Fibroblast of skin of right quadriceps (primary cell): Measurements from ENCODE around the gene UBE2L6.
"Not testable (repeated sequence)": the region's sequence is repeated elsewhere in the genome, so short reads cannot be mapped to it uniquely, and the experiment has no call there.

Experiments used
- DNase-seq: peaks from one replicate; pipeline ENCODE4 v3.0.0-alpha.2; 2013

UBE2L6 gene

DNA sequence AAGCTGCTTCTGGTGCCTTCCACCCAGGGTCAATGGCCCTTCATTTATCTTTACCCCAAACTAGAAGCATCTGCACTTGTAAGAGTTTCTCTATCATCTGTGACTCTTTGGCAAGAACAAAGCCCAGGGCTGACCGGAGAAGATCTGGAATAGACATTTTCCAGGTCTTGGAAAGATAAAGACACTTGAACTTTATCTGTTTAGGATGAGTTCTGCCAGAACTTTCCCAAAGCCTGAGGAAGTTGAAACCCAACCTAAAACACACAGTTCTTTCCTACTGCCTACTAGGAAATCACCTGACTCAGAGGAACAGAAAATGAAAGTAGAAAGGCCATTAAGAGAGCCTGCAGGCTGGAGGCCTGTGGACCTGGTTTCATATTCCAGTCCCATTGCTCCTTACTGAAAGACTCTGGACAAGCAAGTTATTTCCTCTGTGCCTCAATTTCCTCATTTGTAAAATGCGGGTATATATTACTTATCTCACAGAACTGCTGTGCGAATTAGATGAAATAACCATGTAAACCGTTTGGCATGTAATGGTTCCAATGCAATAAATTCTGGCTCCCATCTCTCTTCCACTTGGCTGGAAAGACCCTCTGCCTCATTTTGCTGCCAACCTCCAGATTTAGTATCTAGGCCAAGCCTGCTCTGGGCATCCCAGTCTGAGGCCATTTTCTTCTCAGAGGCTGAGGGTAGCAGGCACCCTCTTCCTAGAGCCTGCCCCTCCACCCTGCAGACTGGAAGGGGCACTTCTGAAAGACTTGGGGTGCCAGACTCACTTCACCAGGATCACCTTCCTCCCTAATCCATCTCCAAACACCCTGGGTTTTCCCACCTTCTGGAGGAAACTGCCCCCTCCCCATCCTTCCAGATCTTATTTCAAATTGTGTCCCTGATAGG lies 1.2 kb downstream of the UBE2L6 start:
- peak; percentile 6 for DNase-seq

DNA sequence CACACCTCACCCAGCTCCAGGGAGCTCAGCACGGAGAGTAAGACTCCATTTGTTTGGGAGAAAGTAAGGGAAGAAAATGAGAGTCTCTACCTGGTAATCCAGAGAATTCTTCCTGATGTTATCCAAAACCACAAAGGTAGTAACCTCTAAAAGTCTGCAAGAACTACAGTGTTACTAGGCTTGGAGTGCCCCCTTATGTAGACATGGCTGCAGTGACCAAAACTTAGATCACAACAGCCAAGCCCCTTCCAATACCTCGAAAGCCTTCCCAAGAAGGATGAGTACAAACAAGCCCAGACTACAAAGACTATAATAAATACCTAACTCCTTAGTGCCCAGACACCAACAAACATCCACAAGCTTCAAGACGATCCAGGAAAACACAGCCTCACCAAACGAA lies 4.9 kb downstream of the UBE2L6 start:
- DNase-seq = no peak

DNA sequence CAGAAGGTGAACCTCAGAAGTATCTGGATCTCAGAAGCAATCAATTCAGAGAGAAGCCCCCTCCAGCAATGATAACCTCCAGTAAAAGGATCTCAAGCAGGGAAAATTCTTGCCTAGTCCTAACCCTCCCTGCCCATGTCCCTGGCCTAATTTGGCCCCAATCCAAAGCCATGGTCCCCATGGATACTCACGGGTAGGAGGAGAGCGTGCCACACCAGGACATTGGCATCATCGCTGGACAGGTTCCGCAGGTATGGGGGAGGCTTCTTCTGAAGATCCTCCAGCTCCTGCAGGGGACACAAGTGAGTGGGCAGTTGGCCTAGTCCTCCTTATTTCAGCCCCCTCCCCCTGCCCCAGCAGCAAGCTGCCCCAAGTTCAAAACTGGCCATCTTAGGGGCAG lies 7.3 kb downstream of the UBE2L6 start:
- no peak for DNase-seq

DNA sequence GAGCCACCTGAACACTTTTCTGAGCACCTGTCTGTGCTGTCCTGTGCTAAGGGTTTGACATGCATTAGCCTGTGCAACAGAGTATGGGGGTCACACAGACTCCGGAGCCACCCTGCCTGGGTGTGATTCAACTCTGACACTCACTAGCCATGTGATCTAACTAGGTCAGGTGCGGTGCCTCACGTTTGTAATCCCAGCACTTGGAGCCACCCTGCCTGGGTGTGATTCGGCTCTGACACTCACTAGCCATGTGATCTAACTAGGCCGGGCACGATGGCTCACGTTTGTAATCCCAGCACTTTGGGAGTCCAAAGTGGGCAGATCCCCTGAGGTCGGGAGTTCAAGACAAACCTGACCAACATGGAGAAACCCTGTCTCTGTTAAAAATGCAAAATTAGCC lies 11.4 kb downstream of the UBE2L6 start:
- DNase-seq = no peak

DNA sequence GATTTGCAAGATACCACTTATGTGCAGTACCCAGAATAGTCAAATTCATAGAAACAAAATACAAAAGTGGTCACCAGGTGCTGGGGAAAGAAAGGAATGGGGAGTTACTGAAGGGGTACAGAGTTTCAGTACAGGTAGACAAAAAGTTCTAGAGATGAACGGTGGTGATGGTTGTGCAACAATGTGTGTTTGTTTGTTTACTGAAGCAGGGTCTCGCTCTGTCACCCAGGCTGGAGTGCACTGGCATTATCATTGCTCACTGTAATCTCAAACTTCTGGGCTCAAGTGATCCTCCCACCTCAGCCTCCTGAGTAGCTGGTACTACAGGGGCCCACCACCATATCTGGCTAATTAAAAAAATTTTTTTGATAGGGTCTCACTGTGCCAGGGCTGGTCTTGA lies 12.1 kb downstream of the UBE2L6 start:
- DNase-seq = no peak

DNA sequence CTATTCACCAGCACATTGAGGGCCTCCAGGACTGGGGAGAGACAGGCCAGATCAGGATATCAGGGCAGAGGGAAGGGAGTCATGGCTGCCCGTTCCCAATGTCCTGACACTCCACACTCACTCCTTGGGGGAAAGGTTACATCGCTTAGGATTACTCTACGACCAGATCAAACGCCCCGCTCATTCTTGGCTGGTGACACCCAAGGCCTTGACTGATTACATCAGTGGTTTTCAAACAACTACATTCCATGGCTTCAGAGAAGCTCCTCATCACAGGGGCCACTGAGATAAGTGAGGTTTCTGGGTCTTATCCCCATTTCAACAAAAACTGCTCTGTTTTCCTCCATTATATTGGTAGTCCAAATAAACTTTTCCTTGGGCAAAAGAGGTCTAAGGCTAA lies 15.0 kb downstream of the UBE2L6 start:
- DNase-seq = no peak

DNA sequence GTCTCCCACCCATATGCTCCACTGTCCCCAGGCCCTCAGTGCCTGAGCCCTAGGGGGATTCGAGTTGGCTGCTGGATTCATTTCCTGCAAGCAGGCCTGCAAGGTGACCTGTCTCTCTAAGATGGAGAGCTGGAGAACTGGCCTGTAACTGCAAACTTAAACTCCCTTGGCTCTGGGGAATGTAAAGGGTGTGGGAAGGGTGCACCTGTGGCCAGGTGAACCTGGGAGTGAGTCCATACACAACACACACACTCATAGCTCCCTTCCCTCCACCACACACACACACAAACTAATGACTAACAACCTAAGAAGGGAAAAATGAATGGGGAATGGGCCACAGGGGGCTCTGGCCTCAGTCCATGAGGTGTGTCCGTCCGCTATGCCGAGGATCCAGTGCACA lies 15.5 kb downstream of the UBE2L6 start:
- no peak for DNase-seq

DNA sequence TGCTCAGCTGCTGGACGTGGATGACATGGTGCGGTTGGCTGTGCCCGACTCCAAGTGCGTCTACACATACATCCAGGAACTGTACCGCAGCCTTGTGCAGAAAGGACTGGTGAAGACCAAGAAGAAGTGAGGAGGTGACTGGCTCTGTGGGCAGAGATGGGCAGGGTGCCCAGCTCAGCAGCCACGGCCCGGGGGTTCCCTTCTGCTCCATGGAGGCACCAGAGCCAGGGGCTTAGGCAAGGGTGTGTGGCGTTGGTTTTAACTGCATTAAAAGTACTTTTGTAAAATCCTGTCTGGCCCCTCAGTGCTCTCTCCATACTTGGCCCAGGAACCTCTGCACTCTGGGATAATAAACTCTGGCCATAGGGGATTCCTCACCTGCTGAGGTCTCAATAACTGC lies 17.5 kb downstream of the UBE2L6 start:
- no peak for DNase-seq

DNA sequence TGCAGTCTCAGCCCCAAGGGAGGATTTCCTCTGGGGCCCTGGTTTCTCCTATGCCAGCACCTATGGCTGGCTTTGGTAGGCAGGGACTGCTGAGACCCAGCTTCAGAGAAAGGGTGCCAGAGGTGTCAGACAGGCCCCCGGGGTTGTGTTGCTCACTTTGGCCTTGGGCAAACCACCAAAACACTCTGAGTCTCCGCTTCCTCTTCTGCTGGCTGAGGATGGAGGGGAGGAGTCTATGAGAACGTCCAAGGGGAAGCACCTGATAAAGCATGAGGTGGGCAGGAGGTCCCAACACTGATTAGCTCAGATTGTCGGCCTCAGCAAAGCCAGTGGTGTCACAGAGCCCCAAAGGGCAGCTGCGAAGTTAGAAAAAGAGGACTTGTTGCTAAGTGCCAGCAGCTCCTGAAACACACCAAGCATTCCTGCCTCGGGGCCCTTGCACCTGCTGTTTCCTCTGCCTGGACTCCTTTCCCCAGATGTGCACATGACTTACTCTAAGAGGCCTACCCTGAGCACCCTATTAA lies 19.6 kb downstream of the UBE2L6 start:
- no peak for DNase-seq

DNA sequence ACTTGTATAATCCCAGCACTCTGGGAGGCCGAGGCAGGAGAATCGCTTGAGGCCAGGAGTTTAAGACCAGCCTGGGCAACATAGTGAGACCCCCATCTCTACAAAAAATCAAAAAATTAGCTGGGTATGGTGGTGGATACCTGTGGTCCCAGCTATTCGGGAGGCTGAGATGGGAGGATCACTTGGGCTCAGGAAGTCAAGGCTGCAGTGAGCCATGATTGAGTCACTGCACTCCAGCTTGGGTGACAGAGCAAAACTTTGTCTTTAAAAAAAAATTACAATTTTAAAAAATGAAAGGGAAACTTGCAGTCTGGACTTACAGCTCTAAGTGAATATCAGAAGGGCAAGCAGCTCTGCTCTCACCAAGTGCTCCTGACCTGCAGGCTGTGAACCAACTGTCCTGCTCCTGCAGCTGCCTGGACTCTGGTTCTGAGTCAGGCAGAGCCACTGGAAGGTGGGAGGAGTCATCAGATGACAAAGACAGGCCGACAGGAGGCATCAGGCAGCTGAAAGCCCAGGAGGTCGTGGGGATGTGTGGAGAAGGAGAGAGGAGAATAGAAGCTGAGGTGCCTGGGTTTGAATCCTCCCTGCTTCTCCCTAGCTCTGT lies 20.5 kb downstream of the UBE2L6 start:
- DNase-seq = peak; percentile 23

DNA sequence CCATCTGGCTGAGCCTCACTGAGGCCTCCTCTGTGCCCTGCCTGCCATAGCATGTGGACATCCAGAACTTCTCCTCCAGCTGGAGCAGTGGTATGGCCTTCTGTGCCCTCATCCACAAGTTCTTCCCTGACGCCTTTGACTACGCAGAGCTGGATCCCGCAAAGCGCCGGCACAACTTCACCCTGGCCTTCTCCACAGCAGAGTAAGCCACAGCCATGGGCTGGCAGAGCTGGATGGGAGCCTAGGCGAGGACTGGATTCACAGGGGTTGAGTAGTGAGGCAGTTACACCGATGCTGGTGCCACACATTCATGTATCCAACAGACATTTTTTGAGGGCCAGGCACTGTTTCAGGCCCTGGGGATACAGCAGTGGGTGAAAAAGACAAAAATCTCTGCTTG lies 21.0 kb downstream of the UBE2L6 start:
- no peak for DNase-seq

DNA sequence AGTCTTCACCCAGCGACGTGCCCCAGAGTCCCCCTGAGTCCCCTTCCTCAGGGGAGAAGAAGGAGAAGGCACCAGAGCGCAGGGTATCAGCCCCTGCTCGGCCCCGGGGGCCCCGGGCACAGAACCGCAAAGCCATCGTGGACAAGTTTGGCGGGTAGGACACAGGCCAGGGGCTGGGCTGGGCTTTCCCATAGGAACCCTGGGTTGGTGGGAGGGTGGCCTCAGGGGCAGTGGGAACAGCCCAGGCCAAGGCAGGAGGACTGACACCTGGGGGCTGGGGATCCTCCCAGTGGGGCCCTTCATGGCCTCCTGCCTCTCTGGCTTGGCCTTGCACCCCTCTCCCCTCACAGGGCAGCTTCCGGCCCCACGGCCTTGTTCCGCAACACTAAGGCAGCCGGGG lies 21.6 kb downstream of the UBE2L6 start:
- no peak for DNase-seq

DNA sequence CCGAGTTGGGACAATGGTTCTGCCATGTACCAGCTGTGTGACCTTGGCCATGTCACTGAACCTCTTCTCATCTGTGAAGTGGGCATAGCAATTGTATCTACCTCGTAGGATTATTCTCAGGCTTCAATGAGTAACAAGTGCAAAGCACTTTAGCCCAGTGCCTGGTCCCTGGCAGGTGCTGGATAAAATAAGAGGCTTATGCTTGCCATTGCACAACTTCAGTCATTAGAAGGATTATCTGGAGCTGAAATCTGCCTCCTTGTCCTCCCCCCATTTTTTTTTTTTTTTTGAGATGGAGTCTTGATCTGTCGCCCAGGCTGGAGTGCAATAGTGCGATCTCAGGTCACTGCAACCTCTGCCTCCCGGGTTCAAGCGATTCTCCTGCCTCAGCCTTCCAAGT lies 22.9 kb downstream of the UBE2L6 start:
- no peak for DNase-seq

DNA sequence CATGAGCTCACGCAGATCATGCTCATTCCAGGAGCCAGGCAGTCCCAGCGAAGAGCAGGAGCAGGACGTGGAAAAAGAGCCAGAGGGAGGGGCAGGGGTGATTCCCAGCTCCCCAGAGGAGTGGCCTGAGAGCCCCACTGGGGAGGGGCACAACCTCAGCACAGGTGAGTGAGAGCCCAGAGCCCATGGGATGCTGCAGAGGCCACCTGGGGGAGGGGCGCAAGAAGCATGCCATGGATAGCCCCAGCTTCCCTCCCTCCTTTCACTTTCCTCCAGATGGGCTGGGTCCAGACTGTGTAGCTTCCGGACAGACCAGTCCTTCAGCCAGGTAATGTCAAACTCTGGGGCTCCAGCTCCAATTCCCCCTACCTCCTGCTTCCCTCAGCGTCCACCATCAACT lies 23.9 kb downstream of the UBE2L6 start:
- DNase-seq = no peak

DNA sequence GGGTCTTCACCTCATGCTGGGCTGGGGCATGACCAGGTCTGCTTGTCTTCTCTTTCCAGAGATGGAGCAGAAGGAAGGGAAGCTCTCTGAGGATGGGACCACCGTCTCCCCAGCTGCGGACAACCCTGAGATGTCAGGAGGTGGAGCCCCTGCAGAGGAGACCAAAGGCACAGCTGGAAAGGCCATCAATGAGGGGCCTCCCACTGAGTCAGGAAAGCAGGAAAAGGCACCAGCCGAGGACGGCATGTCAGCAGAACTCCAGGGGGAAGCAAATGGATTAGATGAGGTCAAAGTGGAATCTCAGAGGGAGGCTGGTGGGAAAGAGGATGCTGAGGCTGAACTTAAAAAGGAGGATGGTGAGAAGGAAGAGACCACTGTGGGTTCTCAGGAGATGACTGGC lies 24.9 kb downstream of the UBE2L6 start:
- DNase-seq = no peak

DNA sequence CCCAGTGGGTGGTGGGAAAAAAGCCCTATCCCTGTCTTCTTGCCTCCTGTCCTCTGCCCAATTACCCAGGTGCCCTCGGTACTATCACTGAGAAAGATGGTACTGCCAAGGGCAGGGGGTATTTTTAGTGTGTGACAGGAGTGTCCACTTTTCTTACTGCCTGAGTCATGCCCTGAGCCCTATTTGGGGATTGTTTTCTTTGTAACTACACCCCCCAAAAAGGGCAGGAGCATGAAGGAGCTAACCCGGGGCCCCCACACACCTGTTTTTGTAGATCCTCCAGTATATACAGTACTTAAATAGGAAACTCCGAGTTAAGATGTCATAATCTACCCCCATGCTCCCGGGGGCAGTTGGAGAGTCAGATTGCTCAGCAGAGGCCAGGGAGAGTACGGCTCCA lies 26.3 kb downstream of the UBE2L6 start:
- DNase-seq = no peak

DNA sequence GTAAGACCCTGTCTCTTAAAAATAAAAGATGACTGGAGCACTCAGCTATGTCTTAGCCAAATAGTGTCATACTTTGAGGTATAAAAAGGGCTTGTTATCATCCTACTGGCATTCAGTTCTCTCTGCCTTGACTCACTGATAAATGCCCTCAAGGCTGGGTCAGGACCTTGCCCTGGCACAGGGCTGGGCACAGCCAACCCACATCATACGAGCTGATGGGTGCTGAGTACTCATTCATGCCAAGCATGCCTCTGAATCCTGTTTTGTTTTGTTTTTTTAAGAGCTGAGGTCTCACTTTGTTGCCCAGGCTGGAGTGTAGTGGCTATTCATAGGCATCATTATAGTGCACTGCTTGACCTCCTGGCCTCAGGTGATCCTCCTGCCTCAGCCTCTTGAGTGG lies 28.1 kb downstream of the UBE2L6 start:
- no peak for DNase-seq

DNA sequence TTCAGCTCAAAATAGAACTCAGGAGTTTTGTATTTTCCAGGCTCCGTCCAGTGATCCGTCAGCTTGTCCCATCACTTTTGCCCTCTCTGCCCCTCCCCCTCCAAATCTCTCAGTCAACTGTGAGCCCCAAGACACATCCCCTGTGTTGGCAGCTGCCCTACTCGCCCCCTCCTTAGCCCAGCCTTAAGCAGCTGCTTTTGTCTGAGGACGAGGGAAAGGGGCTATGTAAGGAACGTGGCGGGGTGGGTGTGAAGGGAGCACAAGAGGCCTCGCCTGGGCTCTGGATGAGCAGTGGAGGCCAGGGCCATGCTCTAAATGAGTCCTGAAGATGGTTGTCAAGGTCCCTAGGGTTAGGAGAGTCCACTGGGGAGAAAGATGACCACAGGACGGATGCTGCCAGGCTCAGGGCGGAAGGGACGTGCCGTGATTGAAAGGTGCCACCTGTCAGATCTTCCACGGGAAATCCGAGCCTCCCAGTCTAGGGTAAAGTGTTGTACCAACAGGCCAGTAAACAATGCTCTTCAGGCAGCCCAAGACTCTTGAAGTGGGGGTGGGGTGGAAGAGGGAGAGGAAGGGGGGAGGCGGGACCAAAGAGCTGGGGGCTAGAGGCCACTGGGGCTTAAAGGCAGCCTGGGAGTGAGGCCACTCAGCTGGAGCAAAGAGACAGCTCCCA lies 30.4 kb downstream of the UBE2L6 start, which contains the start of gene SMTNL1:
TSS of gene SMTNL1 (plus strand) at position 649 of the 673 bp plus-strand sequence. CDS start 5,048 bp downstream, outside the sequence.
- no peak for DNase-seq

DNA sequence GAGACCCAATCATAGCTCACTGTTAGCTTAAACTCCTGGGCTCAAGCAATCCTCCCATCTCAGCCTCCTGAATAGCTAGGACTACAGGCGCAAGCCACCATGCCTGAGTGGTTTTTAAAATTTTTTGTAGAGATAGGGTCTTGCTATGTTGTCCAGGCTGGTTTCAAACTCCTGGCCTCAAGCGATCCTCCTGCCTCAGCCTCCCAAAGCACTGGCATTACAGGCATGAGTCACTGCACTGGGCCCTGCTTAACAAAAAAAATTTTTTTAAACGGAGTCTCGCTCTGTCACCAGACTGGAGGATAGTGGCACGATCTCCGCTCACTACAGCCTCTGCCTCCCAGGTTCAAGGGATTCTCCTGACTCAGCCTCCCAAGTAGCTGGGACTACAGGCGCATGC lies 33.0 kb downstream of the UBE2L6 start:
- not testable (repeated sequence) for DNase-seq

DNA sequence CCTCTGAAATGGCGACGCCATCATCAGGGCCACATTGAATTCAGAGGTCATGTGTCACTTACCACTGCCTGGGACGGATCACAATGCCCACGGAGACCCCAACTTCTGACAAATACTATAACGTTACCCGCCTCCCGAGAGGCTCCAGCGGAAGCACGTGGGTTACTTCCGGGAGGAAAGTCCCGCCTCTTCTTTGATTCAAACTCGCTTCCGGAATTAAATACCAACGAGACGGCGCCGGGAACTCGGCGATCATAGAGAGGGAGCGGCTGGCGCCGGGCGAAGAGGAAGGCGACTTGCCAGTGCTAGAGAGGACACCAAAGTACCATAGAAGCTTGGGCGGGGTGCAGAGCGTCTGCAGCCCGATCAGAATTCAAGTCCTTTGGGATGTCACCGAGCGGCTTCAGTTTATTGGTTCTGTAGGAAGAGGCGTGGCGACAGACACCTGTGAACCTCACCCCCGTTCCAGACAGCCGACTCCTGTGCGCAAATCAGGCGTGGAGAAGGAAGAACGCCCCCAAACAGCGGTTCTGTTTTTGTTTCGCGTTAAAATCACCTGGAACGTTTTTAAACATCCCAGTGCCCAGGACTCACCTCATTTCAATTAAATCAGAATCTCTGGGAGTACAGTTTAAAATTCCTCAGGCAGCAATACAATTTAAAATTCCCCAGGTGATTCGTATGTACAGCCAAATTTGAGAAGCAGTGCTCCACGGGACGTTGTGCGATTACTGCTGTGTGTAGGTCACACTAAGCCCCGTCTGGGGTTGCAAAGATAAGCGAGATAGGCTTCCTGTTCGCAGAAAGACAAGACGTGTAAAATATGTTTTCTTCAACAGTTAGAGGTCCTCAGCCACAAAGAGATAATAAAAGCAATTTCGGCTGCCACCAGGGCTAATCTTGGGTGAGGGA lies 36.6 kb downstream of the UBE2L6 start, which contains the start of gene TIMM10:
TSS of gene TIMM10 (minus strand) at position 159 of the 912 bp plus-strand sequence. CDS start 565 bp downstream, outside the sequence.
- DNase-seq = peak; percentile 97

DNA sequence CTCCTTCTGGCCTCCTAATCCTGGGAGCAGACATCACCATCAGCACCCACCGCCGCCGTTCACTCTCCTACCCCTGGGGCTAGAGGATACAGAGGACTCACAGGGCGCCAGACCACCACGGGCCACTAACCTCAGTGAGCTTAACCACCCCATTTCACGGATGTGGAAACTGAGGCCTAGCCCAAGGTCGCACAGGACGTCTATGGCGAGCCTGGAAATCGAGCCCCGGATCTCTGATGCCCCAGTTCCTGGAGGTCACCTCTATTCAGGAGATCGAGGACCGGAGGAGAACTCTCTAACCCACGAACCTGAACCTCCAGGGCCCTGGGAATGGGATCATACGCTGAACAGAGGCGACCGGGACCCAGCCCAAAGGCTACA lies 37.3 kb downstream of the UBE2L6 start:
- no peak for DNase-seq

DNA sequence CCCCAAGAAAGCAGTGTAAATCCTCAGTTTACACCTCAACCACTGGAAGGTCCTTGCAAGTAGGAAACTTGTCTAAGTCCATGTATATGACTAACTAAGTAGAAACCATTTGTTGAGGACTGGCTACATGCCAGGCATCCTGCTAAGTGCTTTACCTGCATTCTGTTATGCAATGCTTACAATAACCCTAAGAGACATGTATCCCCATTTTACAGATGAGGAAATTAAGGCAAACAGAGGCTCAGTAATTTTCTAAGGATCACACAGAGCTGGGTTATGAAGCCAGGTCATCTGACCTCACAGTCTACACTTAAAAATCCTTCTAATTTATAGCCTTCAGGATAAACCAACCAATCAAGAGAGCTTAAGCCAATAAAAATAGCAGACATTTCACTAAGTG lies 38.5 kb downstream of the UBE2L6 start:
- DNase-seq = no peak
